HG03025 (cell line): ENCODE measurements around the gene TGFBR3.
A peak's percentile ranks its signal among the peaks of the same experiment; 100 is the strongest.

Experiments
- ATAC-seq: cut with Tn5 transposase; IDR thresholded peaks from one replicate; pipeline ENCODE4 v1.9.1; 2021; ENCODE audit warnings: mild to moderate bottlenecking, moderate library complexity; ENCODE audit not compliant: unreplicated experiment, low FRiP score

TGFBR3 gene

GRCh38 chr1:91885716-91886506 lies at the start of gene TGFBR3:
Gene TGFBR3, minus strand, starts transcription at chr1:91886151. Its CDS starts 24,620 bp downstream, at chr1:91861531.
- peak; percentile 67 for ATAC-seq

GRCh38 chr1:91929250-91929649 lies 43.3 kb upstream of the TGFBR3 start:
- ATAC-seq: no peak

GRCh38 chr1:91928026-91928425 lies 42.1 kb upstream of the TGFBR3 start:
- ATAC-seq: no peak

GRCh38 chr1:91925644-91926435 lies 39.9 kb upstream of the TGFBR3 start:
- no peak for ATAC-seq

- ATAC-seq: no peak
Observed at GRCh38 chr1:91924146-91924545, 38.2 kb upstream of the TGFBR3 start.

- no peak for ATAC-seq
Observed at GRCh38 chr1:91919962-91920361, 34.0 kb upstream of the TGFBR3 start.

- ATAC-seq: no peak
Observed at GRCh38 chr1:91916811-91917460, 31.0 kb upstream of the TGFBR3 start.

- ATAC-seq: no peak
Observed at GRCh38 chr1:91916046-91916445, 30.1 kb upstream of the TGFBR3 start.

- no peak for ATAC-seq
Observed at GRCh38 chr1:91913018-91913417, 27.1 kb upstream of the TGFBR3 start.

GRCh38 chr1:91912266-91912665 lies 26.3 kb upstream of the TGFBR3 start:
- no peak for ATAC-seq

GRCh38 chr1:91901231-91901630 lies 15.3 kb upstream of the TGFBR3 start:
- ATAC-seq: no peak

GRCh38 chr1:91900562-91900961 lies 14.6 kb upstream of the TGFBR3 start:
- no peak for ATAC-seq

GRCh38 chr1:91897016-91897415 lies 11.1 kb upstream of the TGFBR3 start:
- ATAC-seq: no peak

GRCh38 chr1:91895832-91896556 lies 10.0 kb upstream of the TGFBR3 start:
- ATAC-seq: no peak

- ATAC-seq: no peak
Observed at GRCh38 chr1:91894036-91894761, 8.2 kb upstream of the TGFBR3 start.

- ATAC-seq: no peak
Observed at GRCh38 chr1:91891969-91892368, 6.0 kb upstream of the TGFBR3 start.

- ATAC-seq: no peak
Observed at GRCh38 chr1:91891454-91891853, 5.5 kb upstream of the TGFBR3 start.

GRCh38 chr1:91889717-91890459 lies 3.9 kb upstream of the TGFBR3 start:
- ATAC-seq: no peak

- ATAC-seq: peak; percentile 24
Observed at GRCh38 chr1:91885213-91885715, 687 bp downstream of the TGFBR3 start.
